ENCODE results near the gene GPR158.
"Not testable (repeated sequence)": the region's sequence is repeated elsewhere in the genome, so short reads cannot be mapped to it uniquely, and the experiment has no call there.

GPR158 gene, protein sequence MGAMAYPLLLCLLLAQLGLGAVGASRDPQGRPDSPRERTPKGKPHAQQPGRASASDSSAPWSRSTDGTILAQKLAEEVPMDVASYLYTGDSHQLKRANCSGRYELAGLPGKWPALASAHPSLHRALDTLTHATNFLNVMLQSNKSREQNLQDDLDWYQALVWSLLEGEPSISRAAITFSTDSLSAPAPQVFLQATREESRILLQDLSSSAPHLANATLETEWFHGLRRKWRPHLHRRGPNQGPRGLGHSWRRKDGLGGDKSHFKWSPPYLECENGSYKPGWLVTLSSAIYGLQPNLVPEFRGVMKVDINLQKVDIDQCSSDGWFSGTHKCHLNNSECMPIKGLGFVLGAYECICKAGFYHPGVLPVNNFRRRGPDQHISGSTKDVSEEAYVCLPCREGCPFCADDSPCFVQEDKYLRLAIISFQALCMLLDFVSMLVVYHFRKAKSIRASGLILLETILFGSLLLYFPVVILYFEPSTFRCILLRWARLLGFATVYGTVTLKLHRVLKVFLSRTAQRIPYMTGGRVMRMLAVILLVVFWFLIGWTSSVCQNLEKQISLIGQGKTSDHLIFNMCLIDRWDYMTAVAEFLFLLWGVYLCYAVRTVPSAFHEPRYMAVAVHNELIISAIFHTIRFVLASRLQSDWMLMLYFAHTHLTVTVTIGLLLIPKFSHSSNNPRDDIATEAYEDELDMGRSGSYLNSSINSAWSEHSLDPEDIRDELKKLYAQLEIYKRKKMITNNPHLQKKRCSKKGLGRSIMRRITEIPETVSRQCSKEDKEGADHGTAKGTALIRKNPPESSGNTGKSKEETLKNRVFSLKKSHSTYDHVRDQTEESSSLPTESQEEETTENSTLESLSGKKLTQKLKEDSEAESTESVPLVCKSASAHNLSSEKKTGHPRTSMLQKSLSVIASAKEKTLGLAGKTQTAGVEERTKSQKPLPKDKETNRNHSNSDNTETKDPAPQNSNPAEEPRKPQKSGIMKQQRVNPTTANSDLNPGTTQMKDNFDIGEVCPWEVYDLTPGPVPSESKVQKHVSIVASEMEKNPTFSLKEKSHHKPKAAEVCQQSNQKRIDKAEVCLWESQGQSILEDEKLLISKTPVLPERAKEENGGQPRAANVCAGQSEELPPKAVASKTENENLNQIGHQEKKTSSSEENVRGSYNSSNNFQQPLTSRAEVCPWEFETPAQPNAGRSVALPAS (N-terminal part only)

GRCh38 chr10:25174461-25175230 is at the start of gene GPR158:
Gene GPR158 (plus strand): TSS chr10:25175001. CDS start chr10:25175421, 420 bp downstream.
- DNase-seq, result no peak

DNA sequence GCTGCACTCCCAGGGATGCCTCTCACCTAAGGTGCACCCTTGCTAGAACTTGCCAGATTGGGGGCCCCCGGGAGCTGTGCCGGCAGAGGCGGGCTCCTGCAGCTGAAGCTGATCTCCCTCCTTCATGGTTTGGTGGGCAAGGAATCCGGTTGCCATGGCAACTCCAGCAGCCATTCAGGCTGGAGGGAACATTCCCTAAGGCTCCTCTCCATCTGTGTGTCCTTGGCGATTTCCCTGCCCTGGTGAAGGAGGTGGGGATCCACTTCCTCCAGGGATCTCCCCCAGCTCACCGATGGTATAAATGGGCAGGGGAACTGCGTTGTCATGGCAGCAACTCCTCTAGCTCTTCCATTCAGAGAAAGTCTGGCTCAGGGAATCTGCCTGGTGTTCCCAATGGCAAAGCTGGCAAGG is 49.6 kb upstream of the GPR158 start:
- DNase-seq, result no peak

DNA sequence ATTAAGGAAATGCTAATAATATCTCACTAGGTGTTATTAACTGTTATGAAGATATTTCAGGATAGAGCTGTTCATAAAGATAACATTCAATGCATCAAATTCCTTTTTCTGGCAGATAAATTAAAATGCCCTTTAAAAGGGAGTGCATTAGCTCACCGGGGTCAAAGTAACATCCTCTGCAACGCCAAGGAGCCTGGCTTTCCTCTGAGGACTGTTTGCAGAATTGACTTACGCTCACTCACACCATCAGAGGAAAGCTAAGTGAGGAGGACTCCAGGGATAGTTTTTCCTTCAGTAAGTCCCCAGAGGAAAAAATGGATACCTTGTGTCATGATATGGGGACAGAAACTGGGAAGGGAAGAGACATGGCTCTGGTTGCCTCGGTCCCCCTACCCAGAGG is 45.2 kb upstream of the GPR158 start:
- DNase-seq, result no peak

DNA sequence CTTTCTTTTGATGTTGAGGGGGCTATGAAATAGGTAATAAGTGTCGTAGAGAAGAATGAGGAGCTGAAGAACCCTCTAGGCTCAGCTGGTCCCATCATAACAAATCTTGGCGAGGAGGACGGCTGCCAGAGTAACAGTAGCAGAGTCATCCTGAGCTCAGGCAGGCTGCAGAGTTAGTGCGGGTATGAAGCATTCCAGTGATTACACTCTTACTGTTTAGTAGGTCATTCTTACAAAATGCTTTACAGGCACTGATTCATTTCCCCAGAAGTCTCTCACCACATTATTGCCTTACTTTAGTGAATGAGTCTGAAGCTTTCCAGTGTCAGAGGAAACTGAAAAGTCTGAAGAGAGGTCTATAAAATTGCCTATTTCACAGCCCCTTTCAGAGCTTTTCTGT is 43.9 kb upstream of the GPR158 start:
- DNase-seq, result no peak

DNA sequence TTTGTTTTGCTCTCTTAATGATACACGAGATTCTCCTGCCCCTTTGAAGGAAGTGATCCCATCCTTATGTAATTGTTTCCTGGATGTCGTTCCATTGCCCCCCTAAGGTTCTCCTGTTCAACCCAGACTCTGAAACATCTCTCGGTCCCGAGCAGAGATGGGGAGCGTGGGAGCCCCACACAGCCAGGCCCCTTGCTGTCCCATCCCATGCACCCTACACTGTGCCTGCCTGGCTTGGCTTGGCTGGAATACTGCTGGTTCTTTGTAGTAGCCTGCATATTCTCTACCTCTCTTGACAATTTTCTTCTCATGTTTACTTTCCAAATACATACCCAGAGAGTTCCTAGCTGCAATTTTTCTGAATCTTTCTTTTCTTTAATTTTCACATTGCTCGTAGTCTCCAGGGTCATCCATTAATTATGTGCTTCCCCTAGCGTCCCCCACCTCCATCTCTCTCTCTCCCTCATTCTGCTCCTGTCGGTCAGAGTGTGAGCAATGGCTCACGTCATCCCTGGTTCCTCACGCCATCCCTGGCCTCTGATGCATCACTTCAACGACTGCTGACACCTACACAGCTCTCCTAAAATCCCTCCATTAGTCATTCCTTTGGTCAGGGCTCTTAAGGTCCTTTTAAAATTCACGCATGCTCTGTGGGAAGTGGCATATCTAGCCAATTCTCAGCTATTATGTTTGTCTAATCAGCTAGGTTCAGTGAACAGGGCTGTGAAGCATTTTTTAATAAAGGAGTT is 32.5 kb upstream of the GPR158 start:
- no peak for DNase-seq

DNA sequence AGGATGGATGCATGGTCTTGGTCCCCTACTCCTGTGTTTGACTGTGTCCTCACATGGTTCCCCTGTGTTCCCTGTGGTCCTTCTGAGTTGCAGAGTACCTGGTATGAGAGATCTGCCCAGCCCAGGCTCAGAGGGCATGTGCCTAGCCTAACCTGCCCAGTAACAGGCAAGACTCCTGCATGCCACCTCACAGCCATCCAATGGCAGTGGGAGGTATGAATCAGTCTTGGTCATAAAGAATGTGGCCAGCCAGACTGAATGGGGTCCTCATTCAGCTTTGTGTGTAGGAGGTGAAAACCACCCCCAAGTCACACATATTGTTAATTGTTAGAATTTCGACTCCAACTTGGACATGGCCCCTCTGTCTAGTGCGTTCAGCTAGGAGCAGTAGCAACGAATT is 17.2 kb upstream of the GPR158 start:
- no peak for DNase-seq

GRCh38 chr10:25159591-25159990 is 15.2 kb upstream of the GPR158 start:
- no peak for DNase-seq

DNA sequence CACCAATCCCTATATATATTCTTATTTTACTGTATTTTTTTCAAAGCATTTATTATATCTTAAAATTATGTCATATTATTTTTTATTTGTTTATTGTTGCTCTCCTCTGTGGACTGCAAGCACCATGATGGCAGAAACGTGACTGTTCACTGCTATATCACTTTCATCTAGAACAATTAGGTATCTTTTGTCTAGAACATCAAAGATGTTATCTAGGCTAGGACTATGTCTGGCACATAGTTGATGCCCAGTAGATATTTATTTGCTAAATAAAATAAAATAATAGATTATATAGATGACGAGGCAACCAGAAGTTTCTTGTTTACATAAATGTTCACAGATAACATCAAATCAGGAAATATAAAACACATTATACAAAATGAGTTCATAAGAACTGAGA is 12.4 kb upstream of the GPR158 start:
- no peak for DNase-seq

DNA sequence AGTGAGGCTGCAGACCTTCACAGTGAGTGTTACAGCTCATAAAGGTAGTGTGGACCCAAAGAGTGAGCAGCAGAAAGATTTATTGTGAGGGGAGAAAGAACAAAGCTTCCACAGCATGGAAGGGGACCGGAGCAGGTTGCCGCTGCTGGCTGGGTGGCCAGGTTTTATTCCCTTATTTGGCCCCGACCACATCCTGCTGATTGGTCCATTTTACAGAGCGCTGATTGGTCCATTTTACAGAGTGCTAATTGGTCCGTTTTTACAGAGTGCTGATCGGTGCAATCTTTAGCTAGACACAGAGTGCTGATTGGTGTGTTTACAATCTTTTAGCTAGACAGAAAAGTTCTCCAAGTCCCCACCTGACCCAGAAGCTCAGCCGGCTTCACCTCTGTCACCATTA is 11.3 kb upstream of the GPR158 start:
- DNase-seq, result not testable (repeated sequence)

- DNase-seq, result no peak
Measured at GRCh38 chr10:25169740-25170139, 5.1 kb upstream of the GPR158 start.

GRCh38 chr10:25170627-25171026 is 4.2 kb upstream of the GPR158 start:
- no peak for DNase-seq

GRCh38 chr10:25175527-25176420 is 973 bp downstream of the GPR158 start:
- DNase-seq, result no peak

DNA sequence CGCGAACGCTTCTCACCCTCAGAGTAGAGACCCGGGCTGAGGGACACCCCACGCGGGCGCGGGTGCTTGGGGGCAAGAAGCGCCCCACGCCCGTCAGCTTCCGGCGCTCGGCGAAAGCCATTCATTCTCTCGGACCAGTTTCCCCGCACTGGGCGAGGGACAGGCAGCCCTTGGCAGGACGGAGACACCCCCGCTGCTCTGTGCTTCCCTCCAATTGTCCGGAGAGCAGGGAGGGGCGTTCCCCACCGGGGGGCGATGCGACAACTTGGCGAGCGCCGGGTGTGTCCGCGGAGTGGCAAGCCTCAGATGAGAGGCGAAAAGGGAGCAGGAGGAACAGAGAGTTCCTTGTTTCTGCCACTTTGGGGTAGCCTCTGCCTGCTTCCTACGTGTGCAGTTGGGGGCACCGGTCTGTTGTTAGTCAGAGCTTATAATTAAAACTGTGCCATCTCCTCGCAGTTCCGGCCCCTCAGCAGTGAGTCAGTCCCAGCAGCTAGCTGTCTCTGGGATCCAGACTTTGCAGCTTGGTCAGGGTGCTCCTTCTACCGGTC is 1.7 kb downstream of the GPR158 start:
- DNase-seq, result no peak

DNA sequence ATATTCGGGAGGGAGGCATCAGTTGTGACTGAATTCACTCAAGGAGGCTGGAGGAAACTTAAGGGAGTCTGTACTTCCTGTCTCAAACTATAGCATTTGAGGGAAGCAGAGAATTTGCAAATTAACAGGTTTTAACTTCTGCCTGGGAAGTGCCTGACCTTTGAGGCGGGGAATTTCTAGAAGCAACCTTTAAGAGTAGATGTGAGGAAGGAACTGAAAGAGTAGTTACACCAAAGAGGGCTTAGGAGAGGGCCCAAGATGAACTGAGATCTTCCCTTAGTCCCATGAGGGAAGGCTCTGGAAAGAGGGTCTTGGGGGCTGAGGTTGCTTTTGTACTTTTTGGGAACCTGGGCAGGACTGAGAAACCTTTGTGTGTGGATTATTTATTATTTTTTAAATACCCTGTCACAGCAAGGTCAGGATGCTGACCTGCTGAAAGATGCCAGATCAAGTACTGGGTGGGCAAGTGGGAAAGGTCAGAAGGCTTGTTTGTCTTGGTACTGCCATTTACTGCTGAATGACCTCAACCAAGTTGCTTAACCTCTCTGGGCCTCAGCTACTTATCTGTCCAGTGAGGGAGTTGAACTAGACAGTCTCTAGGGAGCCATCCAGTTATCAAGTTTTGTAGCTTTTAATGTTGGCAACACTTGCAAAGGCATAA is 2.4 kb downstream of the GPR158 start:
- DNase-seq, result no peak

DNA sequence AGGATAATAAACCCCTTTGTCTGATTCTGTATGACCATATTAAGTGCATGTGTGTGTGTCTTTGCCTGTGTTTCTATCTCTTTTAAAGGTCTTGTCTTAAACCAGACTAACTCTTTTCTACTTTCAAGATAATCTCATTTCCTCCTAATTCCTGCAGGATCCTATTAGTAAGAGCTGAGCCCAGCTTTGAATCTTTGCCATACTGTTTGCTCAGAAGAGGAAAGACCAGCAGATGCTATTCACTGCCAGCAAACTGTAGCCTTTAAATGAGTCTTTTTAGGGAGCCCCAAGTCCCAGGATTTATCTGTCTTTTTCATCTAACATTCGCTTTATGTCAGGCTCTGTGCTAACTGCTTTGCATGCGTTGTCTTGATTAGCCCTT is 2.9 kb downstream of the GPR158 start:
- DNase-seq, result no peak

- DNase-seq, result no peak
Measured at GRCh38 chr10:25178411-25178810, 3.6 kb downstream of the GPR158 start.

DNA sequence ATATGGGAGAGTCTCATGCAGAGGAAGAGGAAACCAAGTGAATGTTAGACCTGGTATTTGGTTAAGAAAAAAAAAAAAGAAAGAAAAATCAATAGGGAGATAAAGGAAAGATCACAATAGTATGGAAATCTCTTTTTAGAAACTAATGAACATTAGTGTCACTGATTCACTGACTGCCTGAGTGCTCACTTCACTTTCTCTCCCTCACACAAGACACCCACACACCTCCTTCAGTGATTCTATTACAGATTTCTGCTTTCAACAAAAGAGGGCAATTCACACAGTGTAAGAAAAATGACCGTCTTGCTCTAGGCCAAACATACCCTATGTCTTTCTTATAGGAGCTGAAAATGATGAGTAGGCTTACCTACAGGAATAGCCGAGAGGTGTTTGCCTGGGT is 6.0 kb downstream of the GPR158 start:
- DNase-seq, result no peak

- DNase-seq, result no peak
Measured at GRCh38 chr10:25182636-25183035, 7.8 kb downstream of the GPR158 start.

DNA sequence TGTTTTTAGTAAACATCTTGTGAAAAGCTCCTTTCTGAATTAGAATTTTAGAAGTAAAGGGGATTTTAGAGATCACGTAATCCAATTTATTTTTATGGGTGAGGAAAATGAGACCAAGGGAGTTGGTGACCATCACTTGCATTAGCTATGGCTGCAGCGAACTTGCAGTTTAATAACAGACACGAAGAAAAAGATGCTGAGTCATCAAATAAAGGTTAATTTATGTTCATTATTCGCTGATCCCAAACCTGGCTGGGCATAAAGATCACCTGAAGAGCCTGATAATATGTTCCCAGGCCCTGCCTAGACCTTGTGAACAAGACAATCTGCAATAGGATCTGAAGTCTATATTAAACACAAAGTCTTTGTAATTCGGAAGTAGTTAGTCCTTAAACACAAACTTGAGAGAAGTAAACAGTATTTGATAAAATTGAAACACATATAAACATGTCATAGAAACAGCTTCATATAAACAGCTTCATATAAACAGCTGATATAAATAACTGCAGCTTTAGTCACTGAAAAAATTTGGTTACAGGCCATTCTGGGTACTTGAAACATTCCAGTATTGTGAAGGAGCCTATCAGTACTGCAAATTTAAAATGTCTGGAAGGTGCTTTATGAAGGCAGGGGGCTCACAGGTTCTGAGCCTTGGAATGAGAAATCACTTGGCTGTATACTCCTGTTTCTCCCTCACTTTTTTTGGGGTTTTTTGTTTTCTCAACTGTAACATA is 16.5 kb downstream of the GPR158 start:
- no peak for DNase-seq
